Effector memory CD8-positive, alpha-beta T cell (primary cell): ENCODE measurements around the gene MYOZ3.

Experiments used
- ATAC-seq: fragments of 150-1000 bp; cut with Tn5 transposase; replicated peaks from 2 replicates; pipeline ENCODE4 v1.10.0; 2021; ENCODE audit warnings: mild to moderate bottlenecking, moderate library complexity
- DNase-seq, 3 experiments: peaks; one replicate each; pipeline ENCODE4 v3.0.0; 2021
- H3K27ac Mint-ChIP-seq, 2 donors: one replicate each; pipeline ENCODE4 v1.8.0; 2022; ENCODE audit warnings: mild to moderate bottlenecking in 2 of 2, mixed read lengths in 2 of 2, moderate library complexity in 2 of 2
- H3K27me3 Mint-ChIP-seq, 2 donors: one replicate each; pipeline ENCODE4 v1.8.0; 2022; ENCODE audit warnings: mixed read lengths in 2 of 2
- H3K36me3 Mint-ChIP-seq: one replicate; pipeline ENCODE4 v1.8.0; 2022; ENCODE audit warnings: mild to moderate bottlenecking, moderate library complexity, mixed read lengths; ENCODE audit not compliant: insufficient read depth
- H3K4me1 Mint-ChIP-seq, 2 donors: one replicate each; pipeline ENCODE4 v1.8.0; 2022; ENCODE audit warnings: low read depth in 2 of 2, mixed read lengths in 2 of 2
- H3K4me3 Mint-ChIP-seq, 2 donors: one replicate each; pipeline ENCODE4 v1.8.0; 2022; ENCODE audit warnings: mild to moderate bottlenecking in 2 of 2, mixed read lengths in 2 of 2, moderate library complexity in 2 of 2
- H3K9me3 Mint-ChIP-seq, 2 donors: one replicate each; pipeline ENCODE4 v1.8.0; 2022; ENCODE audit warnings: mixed read lengths in 2 of 2

The MYOZ3 gene

DNA sequence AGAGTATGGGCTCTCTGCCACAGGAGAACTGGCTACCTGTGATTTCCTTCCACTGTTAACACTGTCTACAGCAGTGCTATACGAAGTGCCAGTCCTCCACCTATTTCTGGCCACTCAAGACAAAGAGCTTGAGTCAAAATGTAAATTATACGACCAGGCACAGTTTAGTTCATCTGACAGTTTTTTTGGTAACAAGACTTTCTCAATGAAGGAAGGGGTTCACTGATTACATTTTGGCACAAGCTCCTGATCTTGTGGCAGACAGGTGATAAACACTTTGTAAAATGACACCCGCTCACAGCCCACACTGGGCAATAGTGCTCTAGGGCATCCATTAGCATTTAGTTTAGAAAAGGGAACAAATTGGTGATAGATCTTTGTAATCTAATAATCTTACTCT is 31.2 kb downstream of the MYOZ3 start:
- Mint-ChIP-seq H3K4me1 (no peaks in the 10 kb centered on the region), H3K9me3 (no peaks in the 10 kb centered on the region), H3K36me3 (peaks cover 77% of the 10 kb centered on the region), H3K4me3 (no peak overlapping the region), H3K27me3 (no peaks in the 10 kb centered on the region), H3K27ac (peak overlapping the region; percentile 57 to 76)
- ATAC-seq = no peak
- no peak for DNase-seq

DNA sequence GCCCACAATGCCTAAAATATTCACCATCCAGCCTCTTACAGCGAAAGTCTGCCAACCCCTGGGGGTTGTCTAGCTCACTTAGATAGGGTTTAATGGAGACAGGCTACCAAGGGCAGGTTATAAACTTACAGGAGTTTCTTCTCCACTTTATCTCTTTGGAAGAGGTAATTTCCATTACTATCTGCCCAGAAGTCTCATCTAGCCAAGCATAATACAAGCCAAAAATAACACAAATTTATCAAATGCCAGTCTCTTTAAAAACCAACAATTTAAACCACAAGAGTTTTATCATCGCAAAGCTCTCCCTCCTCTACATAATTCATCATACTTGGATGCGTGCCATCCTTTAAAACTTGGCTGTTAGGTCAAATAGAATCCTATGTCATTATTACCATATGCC is 33.6 kb downstream of the MYOZ3 start:
- H3K9me3 Mint-ChIP-seq = no peaks in the 10 kb centered on the region
- peak overlapping the region in 1 of 2 donors; percentile 73 for H3K27ac Mint-ChIP-seq
- H3K27me3 Mint-ChIP-seq = no peaks in the 10 kb centered on the region
- no peak for ATAC-seq
- no peak overlapping the region for H3K4me3 Mint-ChIP-seq
- peaks cover 90% of the 10 kb centered on the region for H3K36me3 Mint-ChIP-seq
- no peaks in the 10 kb centered on the region for H3K4me1 Mint-ChIP-seq
- DNase-seq = no peak

DNA sequence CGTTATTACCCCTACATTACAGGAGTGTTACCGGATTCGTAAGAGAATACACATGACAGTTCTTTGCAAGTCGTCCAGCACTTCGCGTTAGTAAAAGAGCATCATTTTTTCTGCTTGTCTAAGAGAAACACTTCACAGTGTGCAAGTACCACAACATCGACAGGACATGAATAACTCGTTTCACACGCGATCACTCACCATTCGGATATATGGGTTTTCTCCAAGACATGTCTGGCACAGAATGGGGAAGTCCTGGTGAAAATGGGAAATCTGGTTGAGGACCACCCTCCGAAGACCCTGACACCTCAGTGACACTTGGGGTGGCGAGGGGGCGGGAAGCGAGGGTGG is 39.2 kb downstream of the MYOZ3 start:
- no peak overlapping the region for H3K4me3 Mint-ChIP-seq
- no peak overlapping the region for H3K27ac Mint-ChIP-seq
- H3K36me3 Mint-ChIP-seq = peaks cover 43% of the 10 kb centered on the region
- peak in 1 of 3 experiments; percentile 4 for DNase-seq
- H3K9me3 Mint-ChIP-seq = no peaks in the 10 kb centered on the region
- ATAC-seq = peak; percentile 6
- peaks cover 0 to 2% of the 10 kb centered on the region in 2 donors for H3K4me1 Mint-ChIP-seq
- no peaks in the 10 kb centered on the region for H3K27me3 Mint-ChIP-seq

DNA sequence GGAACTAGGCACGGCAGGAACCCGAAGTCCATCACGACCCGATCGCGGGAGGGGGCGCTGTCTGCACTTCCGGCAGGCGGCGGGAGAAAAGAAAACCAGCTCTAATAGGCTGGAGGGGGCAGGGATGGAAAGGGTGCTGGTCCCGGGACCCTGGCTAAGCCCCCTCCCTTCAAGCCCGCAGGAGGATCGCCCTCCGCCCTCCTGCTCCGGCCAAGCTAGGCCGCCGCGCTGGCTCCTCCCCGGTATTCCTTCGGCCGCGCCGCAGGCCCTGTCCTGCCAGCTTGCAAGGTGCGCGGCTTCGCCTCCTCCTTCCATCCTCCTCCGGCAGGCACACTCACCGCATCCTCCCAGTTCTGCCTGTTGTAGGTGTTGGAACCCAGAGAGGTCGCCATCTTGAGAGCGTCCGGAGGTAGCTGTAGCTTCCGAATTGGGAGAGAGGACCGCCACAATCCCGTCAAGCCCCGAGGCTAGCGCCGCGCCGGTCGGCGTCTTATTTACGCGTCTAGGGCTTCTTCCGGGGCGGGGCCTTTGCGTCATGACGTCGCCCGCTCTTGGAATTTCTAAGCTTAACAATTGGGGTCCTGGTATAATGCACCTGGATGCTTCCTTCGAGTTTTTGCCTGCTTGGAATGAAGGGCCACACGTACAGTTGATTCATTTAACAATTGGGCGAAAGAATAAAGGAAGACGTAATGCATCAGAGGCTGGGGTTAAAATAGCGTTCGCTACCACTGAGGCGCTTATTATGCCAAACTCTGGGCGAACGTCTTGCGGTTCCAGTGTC is 39.7 kb downstream of the MYOZ3 start, which contains the start of gene RBM22:
Gene RBM22 (minus strand): TSS at position 469 of the 784 bp plus-strand sequence. CDS start 77 bp downstream, at position 392.
- Mint-ChIP-seq H3K4me3 (no peak within 1 kb of the TSS), H3K27ac (no peak within 1 kb of the TSS), H3K9me3 (no peaks in the 10 kb centered on the region), H3K36me3 (peaks cover 40% of the 10 kb centered on the region), H3K4me1 (peaks cover 0 to 2% of the 10 kb centered on the region in 2 donors), H3K27me3 (no peaks in the 10 kb centered on the region)
- peak; percentile 88 to 89 (median 89) for DNase-seq
- ATAC-seq = peak; percentile 94

DNA sequence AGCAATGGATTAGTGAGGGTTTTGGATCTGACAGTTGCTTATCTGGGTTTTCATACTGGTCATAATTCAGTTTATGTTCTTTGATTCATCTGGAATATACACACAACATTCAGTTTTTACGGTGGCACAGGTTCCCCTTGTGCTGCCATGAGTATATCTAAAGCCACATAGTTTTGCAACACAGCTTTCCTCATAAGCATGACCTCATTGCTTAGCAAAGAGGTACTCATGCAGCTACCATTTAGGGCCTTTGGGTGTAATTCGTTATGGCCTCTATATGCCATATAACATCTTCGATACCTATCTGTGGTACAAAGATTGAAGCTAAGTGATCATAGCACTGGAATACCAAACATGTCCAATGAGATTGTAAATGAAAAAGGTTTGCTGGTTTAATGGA is 42.7 kb downstream of the MYOZ3 start:
- DNase-seq (no peak), ATAC-seq (no peak)
- no peak overlapping the region for H3K27ac Mint-ChIP-seq
- H3K27me3 Mint-ChIP-seq = no peaks in the 10 kb centered on the region
- H3K4me1 Mint-ChIP-seq = peaks cover 0 to 2% of the 10 kb centered on the region in 2 donors
- H3K4me3 Mint-ChIP-seq = no peak overlapping the region
- H3K9me3 Mint-ChIP-seq = no peaks in the 10 kb centered on the region
- peaks cover 14% of the 10 kb centered on the region for H3K36me3 Mint-ChIP-seq

DNA sequence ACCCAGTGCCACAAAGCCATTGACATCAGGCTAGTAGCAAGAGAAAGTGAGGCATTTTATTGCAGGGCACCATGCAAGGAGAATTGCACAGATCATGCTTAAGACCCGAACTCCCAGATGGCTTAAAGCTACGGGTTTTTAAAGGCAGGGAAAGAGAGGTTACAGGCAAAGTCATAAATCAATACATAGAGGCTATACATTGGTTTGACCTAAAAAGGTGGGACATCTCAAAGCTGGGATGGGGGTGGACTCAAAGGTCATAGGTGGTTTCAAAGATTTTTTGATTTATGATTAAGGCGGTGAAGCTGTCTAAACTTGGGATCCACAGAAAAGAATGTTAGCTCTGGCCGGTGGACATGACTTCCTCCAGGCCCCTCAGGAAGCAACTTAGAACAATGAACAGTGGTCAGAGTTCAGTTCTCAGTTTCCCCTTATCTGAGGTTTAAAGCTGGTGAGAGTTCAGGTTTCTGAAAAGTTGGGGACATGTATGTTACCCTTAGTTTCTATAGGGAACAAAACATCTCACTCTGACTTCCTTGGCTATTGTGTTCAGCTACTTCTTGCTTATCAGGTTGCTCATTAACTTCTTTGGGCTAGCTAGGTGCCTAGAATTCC is 45.8 kb downstream of the MYOZ3 start:
- ATAC-seq (no peak), DNase-seq (no peak)
- H3K27ac Mint-ChIP-seq = no peak overlapping the region
- no peaks in the 10 kb centered on the region for H3K4me1 Mint-ChIP-seq
- no peaks in the 10 kb centered on the region for H3K27me3 Mint-ChIP-seq
- H3K4me3 Mint-ChIP-seq = no peak overlapping the region
- no peaks in the 10 kb centered on the region for H3K9me3 Mint-ChIP-seq
- peaks cover 23% of the 10 kb centered on the region for H3K36me3 Mint-ChIP-seq

DNA sequence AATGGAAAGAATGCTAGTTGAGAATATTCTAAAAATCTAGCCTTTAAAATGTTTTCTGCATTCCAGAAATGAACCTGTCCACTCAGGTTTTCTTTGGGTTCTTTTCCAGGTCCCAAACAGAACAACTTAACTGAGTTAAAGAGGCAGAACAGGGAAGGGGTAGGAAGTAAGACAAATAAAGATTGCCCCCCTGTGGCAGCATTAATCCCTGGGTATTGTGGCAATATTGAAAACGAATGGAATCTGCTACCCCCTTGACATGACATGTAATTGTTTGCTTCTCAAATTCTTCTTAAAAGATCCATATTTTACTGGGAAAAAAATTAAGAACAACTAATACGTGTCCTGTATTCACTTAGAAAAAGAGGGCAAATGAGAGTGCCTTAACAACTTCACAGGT is 49.1 kb downstream of the MYOZ3 start:
- Mint-ChIP-seq H3K27ac (no peak overlapping the region), H3K4me3 (no peak overlapping the region), H3K36me3 (peaks cover 47% of the 10 kb centered on the region), H3K27me3 (no peaks in the 10 kb centered on the region), H3K4me1 (no peaks in the 10 kb centered on the region), H3K9me3 (no peaks in the 10 kb centered on the region)
- no peak for DNase-seq
- ATAC-seq = no peak

DNA sequence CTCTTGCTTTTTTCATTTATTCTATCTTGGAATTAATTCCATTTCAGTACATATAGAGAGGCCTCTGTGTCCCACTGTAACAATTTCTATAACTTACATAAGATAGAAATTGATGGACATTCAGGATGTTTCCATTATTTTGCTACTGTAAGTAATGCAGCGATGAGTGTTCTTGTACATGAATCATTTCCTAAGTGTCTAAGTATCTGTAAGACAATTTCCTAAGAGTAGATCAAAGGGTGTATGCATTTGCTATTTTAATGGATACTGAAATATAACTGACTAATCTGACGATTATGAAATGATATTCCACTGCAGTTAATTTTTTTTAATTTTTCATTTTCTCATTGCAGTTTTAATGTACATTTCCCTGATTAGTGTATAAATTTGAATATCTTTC is 62.8 kb downstream of the MYOZ3 start:
- ATAC-seq (no peak), DNase-seq (no peak)
- Mint-ChIP-seq H3K36me3 (peaks cover 78% of the 10 kb centered on the region), H3K4me3 (no peak overlapping the region), H3K4me1 (no peaks in the 10 kb centered on the region), H3K27ac (no peak overlapping the region), H3K27me3 (no peaks in the 10 kb centered on the region), H3K9me3 (no peaks in the 10 kb centered on the region)
